HG02840 (cell line): ENCODE results near the gene SLC25A45.
A peak's percentile ranks its signal among the peaks of the same experiment; 100 is the strongest.
"Not testable (repeated sequence)": the region's sequence is repeated elsewhere in the genome, so short reads cannot be mapped to it uniquely, and the experiment has no call there.

Experiments used
- ATAC-seq: cut with Tn5 transposase; IDR thresholded peaks from one replicate; pipeline ENCODE4 v1.9.1; 2021; ENCODE audit warnings: mild to moderate bottlenecking, moderate library complexity, moderate number of reproducible peaks; ENCODE audit not compliant: unreplicated experiment, low FRiP score

The SLC25A45 gene

DNA sequence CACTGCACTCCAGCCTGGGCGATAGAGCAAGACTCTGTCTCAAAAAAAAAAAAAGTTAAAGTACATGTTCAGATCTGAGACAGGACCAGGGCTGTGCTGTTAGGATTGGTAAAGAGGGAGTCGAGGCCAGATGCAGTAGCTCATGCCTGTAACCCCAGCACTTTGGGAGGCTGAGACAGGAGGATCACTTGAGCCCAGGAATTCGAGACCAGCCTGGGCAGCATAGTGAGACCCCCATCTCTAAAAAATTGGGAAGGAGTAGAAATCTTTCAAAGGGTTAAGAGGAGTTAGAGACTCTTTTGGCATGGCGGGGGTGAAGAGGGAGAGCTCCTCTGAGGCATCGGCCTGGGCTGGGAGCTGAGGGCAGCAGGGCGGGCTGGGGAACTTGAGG is 11.8 kb downstream of the SLC25A45 start:
- ATAC-seq: no peak

DNA sequence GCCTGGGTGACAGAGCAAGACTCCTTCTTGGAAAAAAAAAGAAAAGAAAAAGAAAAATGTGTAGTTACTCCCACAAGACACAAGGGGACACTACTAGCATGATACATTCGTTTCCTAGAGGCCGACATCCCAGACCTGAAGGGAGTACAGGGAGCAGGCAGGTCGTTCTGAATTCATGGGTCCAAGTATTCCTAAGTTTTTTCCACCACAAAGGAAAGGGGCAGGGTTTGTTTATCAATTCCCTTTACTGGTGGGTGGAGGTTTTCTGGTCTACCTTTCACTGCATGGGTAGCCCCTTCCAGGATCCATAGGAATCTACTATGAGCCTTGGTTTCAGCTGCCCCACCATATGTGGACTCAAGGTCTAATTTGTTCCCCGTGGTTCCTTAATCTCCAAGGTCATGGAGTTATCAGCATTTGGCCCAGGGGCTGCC is 16.1 kb downstream of the SLC25A45 start:
- ATAC-seq: no peak

DNA sequence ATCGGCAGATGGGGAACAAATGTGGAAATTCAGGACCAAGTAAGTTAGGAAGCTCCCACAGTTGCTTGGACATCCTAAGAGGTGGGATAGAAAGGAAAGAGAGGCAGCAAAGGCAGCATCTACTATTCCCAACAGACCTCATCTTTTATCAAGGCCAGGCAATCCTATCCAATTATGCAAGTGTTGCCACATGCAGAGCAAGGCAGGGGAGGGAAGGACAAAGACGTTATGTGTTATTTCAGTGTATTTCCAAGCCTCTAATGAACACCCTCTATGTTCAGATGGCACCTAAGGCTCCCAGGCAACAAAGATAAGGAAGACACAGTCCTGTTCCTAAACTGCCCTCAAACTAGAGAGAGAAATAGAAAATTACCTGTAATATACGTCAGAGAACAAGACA is 18.7 kb downstream of the SLC25A45 start:
- no peak for ATAC-seq

DNA sequence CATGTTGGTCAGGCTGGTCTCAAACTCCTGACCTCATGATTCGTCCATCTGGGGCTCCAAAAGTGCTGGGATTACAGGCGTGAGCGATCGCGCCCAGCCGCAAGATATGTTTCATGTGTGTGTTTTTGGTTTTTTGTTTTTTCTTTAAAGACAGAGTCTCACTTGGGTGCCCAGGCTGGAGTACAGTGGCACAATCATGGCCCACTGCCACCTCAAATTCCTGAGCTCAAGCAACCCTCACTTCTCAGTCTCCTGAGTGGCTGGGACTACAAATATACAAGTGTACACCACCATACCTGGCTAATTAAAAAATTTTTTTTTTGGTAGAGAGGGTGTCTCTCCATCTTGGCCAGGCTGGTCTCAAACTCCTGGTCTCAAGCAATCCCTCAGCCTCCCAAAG is 19.5 kb downstream of the SLC25A45 start:
- ATAC-seq: no peak

DNA sequence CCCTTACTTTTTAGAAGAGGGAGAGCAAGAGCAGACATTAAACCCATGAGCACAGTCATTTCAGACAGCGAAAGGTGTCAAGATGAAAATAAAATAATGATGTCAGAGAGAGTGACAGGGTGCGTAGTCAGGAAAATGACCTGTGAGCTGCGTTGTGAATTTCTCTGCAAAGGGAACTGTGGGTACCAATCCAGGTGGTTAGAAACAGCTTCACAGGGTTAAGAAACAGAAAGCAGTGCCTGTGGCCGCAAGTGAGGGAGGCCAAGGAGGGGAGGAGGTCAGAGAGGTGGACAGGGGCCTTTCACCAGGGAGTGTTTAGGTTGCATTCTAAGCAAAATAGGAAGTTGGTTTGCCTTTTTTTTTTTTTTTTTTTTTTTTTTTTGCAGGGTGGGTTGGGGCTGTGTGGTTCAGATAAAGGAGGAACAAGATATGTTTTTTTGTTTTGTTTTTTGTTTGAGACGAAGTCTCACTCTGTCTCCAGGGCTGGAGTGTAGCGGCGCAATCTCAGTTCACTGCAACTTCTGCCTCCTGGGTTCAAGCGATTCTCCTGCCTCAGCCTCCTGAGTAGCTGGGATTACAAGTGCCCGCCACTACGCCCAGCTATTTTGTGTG is 20.0 kb downstream of the SLC25A45 start:
- ATAC-seq: no peak

DNA sequence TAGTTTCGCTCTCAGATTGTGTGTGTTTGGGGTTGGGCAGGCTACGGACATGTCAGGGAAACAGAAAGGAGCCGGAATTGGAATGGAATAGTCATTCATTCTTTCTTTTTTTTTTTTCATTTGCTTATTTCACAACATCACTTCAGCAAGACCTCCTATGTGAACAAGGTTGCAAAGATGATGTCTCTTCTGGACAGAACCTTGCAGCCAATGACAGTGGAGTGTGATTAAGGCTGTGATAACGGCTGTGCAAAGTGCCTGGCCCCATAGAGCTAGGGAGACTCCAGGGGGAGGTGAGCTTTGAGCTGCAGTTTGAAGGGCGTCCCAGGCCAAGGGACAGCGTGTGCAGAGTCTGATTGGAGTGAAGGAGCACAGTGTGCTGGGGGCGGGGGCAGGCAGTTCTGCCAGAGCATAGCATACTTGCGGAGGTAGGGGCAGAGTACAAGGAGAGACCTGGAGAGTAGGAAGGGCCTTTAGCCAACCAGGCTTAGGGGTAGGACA is 24.5 kb downstream of the SLC25A45 start:
- ATAC-seq: no peak

DNA sequence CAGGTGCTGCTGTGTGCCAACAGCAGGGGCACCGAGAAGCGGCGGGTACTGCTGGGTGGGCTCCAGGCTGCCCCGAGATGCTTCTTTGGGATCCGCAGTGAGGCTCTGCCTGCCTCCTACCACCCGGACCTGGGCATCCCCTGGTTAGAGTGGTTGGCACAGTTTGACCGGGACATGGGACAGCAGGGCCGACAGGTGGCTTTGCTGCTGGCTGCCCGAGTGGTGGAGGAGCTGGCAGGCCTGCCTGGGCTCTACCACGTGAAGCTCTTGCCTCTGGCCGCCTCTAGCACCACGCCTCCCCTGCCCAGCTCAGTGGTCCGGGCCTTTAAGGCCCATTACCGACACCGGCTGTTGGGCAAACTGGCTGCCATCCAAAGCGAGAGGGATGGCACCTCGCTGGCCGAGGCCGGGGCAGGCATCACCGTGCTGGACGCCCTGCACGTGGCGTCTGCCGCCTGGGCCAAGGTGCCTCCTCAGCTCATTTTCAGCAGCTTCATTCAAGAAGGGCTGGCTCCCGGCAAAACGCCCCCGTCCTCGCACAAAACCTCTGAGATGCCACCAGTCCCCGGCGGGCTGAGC is 26.0 kb downstream of the SLC25A45 start:
- no peak for ATAC-seq

DNA sequence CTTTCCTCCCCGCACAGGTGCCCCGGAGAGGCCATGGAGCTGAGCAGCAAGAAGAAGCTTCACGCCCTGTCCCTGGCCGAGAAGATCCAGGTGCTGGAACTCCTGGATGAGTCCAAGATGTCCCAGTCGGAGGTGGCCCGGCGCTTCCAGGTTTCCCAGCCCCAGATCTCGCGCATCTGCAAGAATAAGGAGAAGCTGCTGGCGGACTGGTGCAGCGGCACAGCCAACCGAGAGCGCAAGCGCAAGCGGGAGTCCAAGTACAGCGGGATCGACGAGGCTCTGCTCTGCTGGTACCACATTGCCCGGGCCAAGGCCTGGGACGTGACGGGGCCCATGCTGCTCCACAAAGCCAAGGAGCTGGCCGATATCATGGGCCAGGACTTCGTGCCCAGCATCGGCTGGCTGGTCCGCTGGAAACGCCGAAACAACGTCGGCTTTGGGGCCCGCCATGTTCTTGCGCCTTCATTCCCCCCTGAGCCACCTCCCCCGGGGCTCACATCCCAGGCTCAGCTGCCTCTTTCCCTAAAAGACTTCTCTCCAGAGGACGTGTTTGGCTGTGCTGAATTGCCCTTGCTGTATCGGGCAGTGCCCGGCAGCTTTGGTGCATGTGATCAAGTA is 26.6 kb downstream of the SLC25A45 start:
- no peak for ATAC-seq

DNA sequence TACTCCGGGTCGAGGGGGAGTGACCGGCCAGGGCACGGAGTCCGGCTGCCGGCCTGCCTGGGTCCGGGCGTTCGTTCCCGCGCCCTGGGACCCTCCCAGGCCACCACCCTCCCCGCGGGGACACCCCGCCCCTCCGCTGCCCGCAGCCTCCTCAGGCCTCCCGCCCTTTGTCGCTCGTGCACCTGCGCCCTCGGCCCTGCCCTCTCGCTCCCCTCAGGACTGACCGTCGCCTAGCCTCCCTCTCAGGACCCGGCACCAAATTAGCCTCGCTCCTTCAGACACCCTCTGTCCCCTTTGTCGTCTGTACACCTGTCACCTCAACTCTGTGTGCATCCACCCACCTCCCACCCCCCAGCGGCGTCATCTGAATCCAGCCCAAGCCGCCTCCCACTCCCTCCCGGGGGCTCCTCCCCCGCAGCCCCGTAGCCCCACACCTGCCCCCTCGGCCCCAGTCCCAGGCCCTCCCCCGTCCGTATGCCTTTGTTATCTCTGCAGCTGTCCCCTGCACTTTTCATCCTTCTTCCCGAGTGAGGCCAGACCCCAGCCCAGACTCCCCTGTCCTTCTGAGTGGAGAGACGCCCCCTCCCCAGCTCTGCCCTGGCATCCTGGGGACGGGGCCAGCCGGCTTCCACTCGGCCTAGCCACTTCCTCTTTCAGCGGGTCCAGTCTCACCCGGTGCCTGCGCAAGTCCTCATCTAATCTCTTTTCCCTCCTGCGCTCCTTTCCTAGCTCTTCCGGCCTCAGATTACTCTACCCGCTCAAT is 27.3 kb downstream of the SLC25A45 start:
- ATAC-seq: peak; percentile 30

DNA sequence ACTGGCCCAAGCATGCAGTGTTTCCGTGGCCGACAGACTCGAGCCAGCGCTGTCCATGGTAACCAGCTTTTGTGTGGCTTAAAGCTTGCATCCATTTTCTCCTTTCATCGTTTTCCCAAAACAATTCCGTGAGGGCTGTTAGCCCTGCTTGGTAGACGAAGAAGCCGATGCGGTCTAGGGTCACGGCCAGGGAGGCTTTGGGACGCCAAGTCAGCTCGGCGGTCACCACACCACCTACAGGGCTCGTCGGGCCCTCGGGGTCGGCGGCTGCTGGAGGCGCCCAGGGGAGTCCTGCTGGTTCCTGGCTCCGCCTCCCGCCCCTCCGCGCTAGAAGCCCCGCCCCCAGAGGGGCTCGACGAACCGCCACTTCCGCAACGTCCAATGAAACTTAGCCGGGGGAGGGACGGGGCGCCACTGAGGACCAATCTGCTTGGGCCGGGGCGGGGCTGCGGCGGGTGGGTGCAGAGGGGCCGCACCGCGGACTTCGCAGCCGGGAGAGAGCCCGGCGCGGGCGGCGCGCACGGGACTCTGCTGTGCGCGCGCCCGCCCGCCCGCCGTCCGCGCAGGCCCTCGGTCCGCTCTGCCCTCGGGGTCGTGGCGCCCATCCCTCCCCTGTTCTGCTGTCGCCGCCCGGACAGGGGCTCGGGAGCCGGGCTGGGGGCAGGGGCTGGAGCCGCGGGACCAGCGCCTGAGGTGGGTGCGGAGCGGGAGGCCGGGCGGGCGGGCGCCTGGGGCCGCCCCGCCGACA is 28.0 kb downstream of the SLC25A45 start, which contains the start of gene TIGD3:
TSS of gene TIGD3 (plus strand) at position 487 of the 748 bp plus-strand sequence. CDS start 1,058 bp downstream, outside the sequence.
- ATAC-seq: peak; percentile 92

DNA sequence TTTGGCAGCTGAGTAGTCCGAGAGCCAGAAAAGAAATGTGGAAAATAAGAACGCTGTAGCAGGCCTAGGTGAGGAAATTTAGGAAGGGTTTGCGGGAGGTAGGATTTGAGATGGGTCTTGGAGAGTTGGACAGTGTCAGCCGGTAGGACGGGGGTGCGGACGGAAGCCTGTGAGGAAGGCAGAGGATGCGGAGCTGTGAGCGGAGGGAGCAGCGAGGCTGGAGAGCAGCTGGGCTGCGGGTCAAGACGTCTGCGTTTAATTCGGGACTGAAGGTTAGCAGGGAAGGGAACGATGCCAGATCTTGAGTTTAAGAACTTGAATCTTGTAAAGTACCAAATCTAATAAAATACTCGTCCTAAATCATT is 28.6 kb downstream of the SLC25A45 start:
- ATAC-seq: no peak

DNA sequence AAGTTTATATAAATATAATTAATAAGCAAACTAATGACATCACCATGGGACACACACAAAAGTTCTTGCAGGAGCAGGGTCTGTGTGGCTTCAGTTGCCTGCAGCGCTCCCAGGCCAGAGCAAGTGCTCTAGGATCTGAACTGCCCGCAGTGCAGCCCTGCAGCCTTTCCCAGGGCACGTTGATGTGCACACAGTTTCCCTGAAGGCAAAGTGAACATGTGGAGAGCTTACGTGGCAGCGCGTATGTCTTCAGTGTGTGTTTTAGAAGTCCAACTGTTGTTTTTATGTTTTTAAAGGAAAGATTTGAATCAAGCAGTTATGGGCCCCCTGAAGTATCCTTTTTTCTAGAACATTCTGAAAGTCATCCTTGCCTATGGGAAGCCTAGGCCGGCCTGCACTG is 29.1 kb downstream of the SLC25A45 start:
- ATAC-seq: no peak

DNA sequence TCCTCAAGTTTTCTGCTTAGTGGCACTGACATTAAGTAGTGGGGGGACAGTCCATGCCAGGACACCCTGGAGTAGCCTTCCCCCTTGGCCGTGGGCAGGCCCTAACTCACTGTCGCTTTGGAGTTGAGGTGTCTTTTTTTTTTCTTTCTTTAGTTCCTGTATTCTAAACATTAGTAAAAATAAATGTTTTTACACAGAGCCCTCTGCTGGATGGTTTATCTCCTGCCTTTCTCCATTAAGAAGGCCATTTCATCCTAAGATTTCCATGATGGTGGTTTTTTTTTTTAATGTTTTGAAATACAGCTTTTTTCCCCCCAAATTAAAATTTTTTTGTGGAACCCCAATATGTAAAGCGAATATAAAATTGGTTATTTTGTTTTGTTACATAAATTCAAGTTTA is 29.7 kb downstream of the SLC25A45 start:
- no peak for ATAC-seq

DNA sequence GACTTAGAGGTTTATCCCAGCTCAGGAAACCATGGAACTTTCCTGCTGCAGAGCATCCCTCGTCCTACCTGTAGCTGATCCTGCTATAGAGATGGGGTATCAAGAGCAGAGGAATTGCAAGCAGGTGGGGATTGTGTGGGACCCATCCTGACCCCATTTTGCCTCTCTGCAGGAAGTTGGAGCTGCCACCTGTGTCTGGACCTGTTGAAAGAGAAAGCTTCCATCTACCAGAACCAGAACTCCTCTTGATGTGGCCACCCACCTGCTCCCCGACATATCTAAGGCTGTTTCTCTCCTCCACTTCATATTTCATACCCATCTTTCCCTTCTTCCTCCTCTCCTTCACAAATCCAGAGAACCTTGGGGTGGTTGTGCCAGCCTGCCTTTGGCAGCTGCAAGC is 30.9 kb downstream of the SLC25A45 start:
- no peak for ATAC-seq

DNA sequence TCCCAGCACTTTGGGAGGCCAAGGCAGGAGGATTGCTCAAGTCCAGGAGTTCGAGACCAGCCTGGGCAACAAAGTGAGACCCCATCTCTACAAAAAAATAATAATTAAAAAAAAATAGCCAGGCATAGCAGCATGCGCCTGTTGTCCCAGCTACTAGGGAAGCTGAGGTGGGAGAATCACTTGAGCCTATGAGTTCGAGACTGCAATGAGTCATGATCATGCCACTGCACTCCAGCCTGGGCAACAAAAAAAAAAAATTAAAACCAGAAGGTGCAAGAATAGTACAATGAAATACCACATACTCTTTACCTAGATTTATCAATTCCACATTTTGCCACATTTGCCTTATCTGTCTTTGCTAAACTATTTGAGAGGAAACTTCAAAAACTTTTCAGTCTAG is 40.6 kb downstream of the SLC25A45 start:
- ATAC-seq: no peak

DNA sequence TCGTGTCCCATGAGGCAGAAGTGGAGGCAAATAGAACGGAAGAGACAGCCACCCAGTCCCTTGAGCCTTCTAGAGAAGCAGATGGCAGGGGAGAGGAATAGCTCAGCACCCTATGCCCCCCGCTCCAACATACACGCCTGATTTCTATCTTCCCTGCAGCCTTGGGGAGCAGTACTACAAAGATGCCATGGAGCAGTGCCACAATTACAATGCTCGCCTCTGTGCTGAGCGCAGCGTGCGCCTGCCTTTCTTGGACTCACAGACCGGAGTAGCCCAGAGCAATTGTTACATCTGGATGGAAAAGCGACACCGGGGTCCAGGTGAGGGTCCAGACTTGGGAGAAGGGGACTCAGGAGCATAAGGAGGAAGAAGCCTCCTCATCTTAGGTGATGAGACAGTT is 42.2 kb downstream of the SLC25A45 start:
- ATAC-seq: no peak

DNA sequence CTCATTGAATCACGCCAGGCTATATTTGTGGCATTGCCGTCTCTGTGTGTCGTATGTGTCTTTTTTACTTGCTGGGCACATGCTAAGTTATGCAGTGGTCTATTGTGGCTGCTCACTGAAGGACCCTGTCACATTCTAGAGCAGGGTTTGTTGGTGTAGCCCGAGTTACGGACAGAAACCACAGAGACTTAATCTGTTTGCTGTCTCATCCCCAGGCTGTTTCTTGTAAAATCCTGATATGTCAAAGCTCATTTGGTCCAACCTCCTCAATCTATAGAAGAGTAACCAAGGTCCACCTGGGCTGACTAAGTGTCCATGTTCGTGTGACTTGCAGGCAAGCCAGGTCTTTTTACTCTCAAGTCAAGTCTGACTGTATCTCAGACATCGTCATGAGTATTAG is 43.8 kb downstream of the SLC25A45 start:
- ATAC-seq: no peak

DNA sequence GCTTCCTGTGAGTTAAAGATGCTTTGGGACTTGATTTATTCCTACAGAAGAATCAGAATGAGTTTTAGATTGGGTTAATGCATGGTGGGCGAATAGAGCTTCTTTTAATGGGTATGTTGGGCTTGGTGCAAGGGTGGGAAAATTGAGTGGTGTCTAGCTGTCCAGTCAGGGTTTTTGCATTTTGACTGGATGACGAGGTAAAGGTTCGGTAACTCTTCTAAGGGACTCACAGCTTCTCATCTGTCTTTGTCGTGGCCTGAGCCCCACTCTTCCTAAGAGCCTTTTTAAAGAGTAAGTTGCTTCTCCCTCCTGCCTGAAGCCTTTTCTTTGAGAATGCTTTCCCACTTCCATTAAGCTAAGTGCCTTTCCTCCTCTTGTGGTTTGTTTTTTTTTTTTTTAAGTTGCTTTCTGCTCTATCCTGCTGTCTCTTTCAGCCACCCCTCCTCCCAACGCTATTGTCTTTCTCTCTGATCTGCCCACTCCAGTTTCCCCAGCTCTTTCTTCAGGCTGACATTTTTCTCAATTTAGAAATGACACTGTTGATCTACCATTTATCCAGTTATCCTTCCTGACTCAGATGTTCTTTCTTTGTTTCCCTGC is 47.6 kb downstream of the SLC25A45 start:
- ATAC-seq: no peak

DNA sequence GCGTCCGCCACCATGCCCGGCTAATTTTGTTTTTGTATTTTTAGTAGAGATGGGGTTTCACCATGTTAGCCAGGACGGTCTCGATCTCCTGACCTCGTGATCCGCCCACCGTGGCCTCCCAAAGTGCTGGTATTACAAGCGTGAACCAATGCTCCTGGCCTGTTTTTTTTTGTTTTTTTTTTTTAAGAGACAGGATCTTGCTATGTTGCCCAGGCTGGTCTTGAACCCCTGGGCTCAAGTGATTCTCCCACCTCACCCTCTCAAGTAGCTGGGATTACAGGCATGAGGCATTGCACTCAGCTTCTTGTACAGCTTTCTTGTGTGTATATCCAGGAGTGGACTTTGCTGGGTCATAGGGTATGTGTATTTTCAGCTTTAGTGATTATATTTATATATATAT is 49.9 kb downstream of the SLC25A45 start:
- not testable (repeated sequence) for ATAC-seq

DNA sequence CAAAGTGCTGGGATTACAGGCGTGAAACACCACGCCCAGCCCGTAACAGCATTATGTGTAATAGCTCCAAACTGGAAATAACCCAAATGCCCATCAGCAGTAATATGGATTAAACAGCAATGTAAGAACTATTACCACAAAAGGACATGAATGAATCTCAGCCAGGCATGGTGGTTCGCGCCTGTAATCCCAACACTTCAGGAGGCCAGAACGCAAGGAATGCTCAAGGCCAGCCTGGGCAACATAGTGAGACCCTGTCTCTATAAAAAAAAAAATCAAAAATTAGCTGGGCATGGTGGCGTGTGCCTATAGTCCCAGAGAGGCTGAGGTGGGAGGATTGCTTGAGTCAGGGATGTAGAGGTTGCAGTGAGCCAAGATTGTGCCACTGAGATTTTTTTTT is 51.9 kb downstream of the SLC25A45 start:
- ATAC-seq: no peak
